ENCODE results near the gene TMEFF1. TPM values are rescaled to one million over a fixed set of nuclear protein-coding genes. Genes with fewer than 3 reads are reported as not detected.

Gene TMEFF1
- total RNA-seq, 1 experiment from 2014 or later, result 2.7 TPM

GRCh38 chr9:100619665-100620064, 146.7 kb downstream of the TMEFF1 start:
- BruUV-seq (replicated peaks), result no TSS peak
- Histone ChIP-seq H3K4me3 (ENCODE audit: low read depth, low read length) (no peak overlapping the region), H3K4me1 (no peaks in the 10 kb centered on the region), H3K9me3 (no peaks in the 10 kb centered on the region), H3K27me3 (replicated peaks; ENCODE audit: control insufficient read depth, insufficient read depth, low read length) (no peaks in the 10 kb centered on the region), H3K36me3 (ENCODE audit: control insufficient read depth, insufficient read depth, low read length) (no peaks in the 10 kb centered on the region)
- Mint-ChIP-seq H3K27me3 (ENCODE audit: insufficient read depth, unreplicated experiment) (no peaks in the 10 kb centered on the region), H3K36me3 (ENCODE audit: insufficient read depth, unreplicated experiment) (no peaks in the 10 kb centered on the region), H3K4me1 (ENCODE audit: low read depth, unreplicated experiment) (no peaks in the 10 kb centered on the region), H3K4me3 (ENCODE audit: unreplicated experiment) (no peak overlapping the region), H3K9me3 (ENCODE audit: unreplicated experiment) (peaks cover 20% of the 10 kb centered on the region), H3K27ac (ENCODE audit: unreplicated experiment) (no peak overlapping the region)
- no peak for DNase-seq
- ChIA-PET CTCF (no interaction called here), POLR2A (no interaction called here)
- no peak for TF ChIP-seq CTCF (IDR thresholded peaks at IDR 0.05; ENCODE audit: insufficient read depth in 1 of 2, low read depth in 1 of 2, low read length in 1 of 2, severe bottlenecking in 1 of 2, unreplicated experiment in 1 of 2)
- intact Hi-C loops (cut with micrococcal nuclease; ENCODE audit: unreplicated experiment), result no loop called here

- TF ChIP-seq CTCF (IDR thresholded peaks at IDR 0.05; ENCODE audit: insufficient read depth in 1 of 2, low read depth in 1 of 2, low read length in 1 of 2, severe bottlenecking in 1 of 2, unreplicated experiment in 1 of 2), result no peak
- no peaks in the 10 kb centered on the region for H3K27me3 Mint-ChIP-seq (ENCODE audit: insufficient read depth, unreplicated experiment)
- Histone ChIP-seq H3K27me3 (replicated peaks; ENCODE audit: control insufficient read depth, insufficient read depth, low read length) (no peaks in the 10 kb centered on the region), H3K4me1 (no peaks in the 10 kb centered on the region), H3K9me3 (no peaks in the 10 kb centered on the region), H3K4me3 (ENCODE audit: low read depth, low read length) (no peak overlapping the region), H3K36me3 (ENCODE audit: control insufficient read depth, insufficient read depth, low read length) (no peaks in the 10 kb centered on the region)
- no peak overlapping the region for H3K27ac Mint-ChIP-seq (ENCODE audit: unreplicated experiment)
- intact Hi-C loops (cut with micrococcal nuclease; ENCODE audit: unreplicated experiment), result no loop called here
- no peak overlapping the region for H3K4me3 Mint-ChIP-seq (ENCODE audit: unreplicated experiment)
- ChIA-PET POLR2A (no interaction called here), CTCF (no interaction called here)
- BruUV-seq (replicated peaks), result no TSS peak
- H3K4me1 Mint-ChIP-seq (ENCODE audit: low read depth, unreplicated experiment), result no peaks in the 10 kb centered on the region
- no peaks in the 10 kb centered on the region for H3K36me3 Mint-ChIP-seq (ENCODE audit: insufficient read depth, unreplicated experiment)
- no peaks in the 10 kb centered on the region for H3K9me3 Mint-ChIP-seq (ENCODE audit: unreplicated experiment)
- DNase-seq, result no peak
Measured at GRCh38 chr9:100623969-100624368, 151.0 kb downstream of the TMEFF1 start.

- peaks cover 6% of the 10 kb centered on the region for H3K27me3 Mint-ChIP-seq (ENCODE audit: insufficient read depth, unreplicated experiment)
- H3K4me3 Mint-ChIP-seq (ENCODE audit: unreplicated experiment), result no peak overlapping the region
- ChIA-PET POLR2A (no interaction called here), CTCF (no interaction called here)
- intact Hi-C loops (cut with micrococcal nuclease; ENCODE audit: unreplicated experiment), result no loop called here
- no peaks in the 10 kb centered on the region for H3K36me3 Mint-ChIP-seq (ENCODE audit: insufficient read depth, unreplicated experiment)
- H3K27ac Mint-ChIP-seq (ENCODE audit: unreplicated experiment), result no peak overlapping the region
- no TSS peak for BruUV-seq (replicated peaks)
- DNase-seq, result no peak
- no peaks in the 10 kb centered on the region for H3K36me3 ChIP-seq (ENCODE audit: control insufficient read depth, insufficient read depth, low read length)
- no peaks in the 10 kb centered on the region for H3K4me1 ChIP-seq
- no peaks in the 10 kb centered on the region for H3K9me3 ChIP-seq
- H3K4me3 ChIP-seq (ENCODE audit: low read depth, low read length), result no peak overlapping the region
- no peaks in the 10 kb centered on the region for H3K4me1 Mint-ChIP-seq (ENCODE audit: low read depth, unreplicated experiment)
- H3K27me3 ChIP-seq (replicated peaks; ENCODE audit: control insufficient read depth, insufficient read depth, low read length), result no peaks in the 10 kb centered on the region
- no peaks in the 10 kb centered on the region for H3K9me3 Mint-ChIP-seq (ENCODE audit: unreplicated experiment)
- no peak for TF ChIP-seq CTCF (IDR thresholded peaks at IDR 0.05; ENCODE audit: insufficient read depth in 1 of 2, low read depth in 1 of 2, low read length in 1 of 2, severe bottlenecking in 1 of 2, unreplicated experiment in 1 of 2)
Measured at GRCh38 chr9:100626949-100627348, 154.0 kb downstream of the TMEFF1 start.

Other genes with a start within 250 kb of the TMEFF1 start
- gene TEX10, start 120.2 kb upstream of the TMEFF1 start, total RNA-seq (2022), result 31.1 and 35.0 TPM in 2 replicates
- gene MSANTD3, start 46.0 kb upstream of the TMEFF1 start, total RNA-seq (2022), result 25.9 and 27.7 TPM in 2 replicates
- 1.5 and 1.7 TPM in 2 replicates for gene CAVIN4, start 104.9 kb downstream of the TMEFF1 start, total RNA-seq (2022)